Tibial artery (tissue), 4 donors: ENCODE results near the gene PDE1C.

Experiments used
- DNase-seq, 2 donors: peaks; one replicate each; pipeline ENCODE4 v3.0.0-alpha.2; 2019
- H3K27ac ChIP-seq, 2 donors: fragments of 200-600 bp; sonication (generic) in 1 of 2; 1 replicate in 1 of 2; 2 replicates in 1 of 2; pipeline ENCODE4 v1.5.1; 2018 to 2019; ENCODE audit warnings: mild to moderate bottlenecking in 1 of 2
- H3K27me3 ChIP-seq, 2 donors: fragments of 200-600 bp; sonication (generic) in 1 of 2; one replicate each; pipeline versions ENCODE4 v1.5.1 to v1.6.0; 2016 to 2019
- H3K36me3 ChIP-seq, 3 donors: fragments of 200-600 bp; sonication (generic) in 2 of 3; one replicate each; pipeline ENCODE4 v1.5.1; 2016 to 2019; ENCODE audit warnings: mild to moderate bottlenecking in 2 of 3
- H3K4me1 ChIP-seq, 4 donors: fragments of 200-600 bp; sonication (generic) in 2 of 4; 1 replicate in 3 of 4; 2 replicates in 1 of 4; pipeline ENCODE4 v1.5.1; 2016 to 2019
- H3K4me3 ChIP-seq, 2 donors: fragments of 200-600 bp; sonication (generic) in 1 of 2; 1 replicate in 1 of 2; 2 replicates in 1 of 2; pipeline ENCODE4 v1.5.1; 2018 to 2019; ENCODE audit warnings: mild to moderate bottlenecking in 2 of 2
- H3K9me3 ChIP-seq, 3 donors: fragments of 200-600 bp; sonication (generic) in 1 of 3; one replicate each; pipeline ENCODE4 v1.5.1; 2016 to 2019
- intact Hi-C: fragments of 100-400 bp; cut with DNase I; formaldehyde crosslinking; loops from one replicate; pipeline ENCODE4 v1.15.0; 2023; ENCODE audit warnings: low total_unique reads
- TF ChIP-seq, protein P1 (sequence below), 2 experiments: fragments of 200-600 bp in 1 of 2; fragments of 450-650 bp in 1 of 2; IDR thresholded peaks; one replicate each; pipeline ENCODE4 v1.5.1; 2017 to 2019; ENCODE audit warnings: antibody characterized with exemption in 2 of 2, mild to moderate bottlenecking in 1 of 2, moderate library complexity in 1 of 2

Gene PDE1C

DNA sequence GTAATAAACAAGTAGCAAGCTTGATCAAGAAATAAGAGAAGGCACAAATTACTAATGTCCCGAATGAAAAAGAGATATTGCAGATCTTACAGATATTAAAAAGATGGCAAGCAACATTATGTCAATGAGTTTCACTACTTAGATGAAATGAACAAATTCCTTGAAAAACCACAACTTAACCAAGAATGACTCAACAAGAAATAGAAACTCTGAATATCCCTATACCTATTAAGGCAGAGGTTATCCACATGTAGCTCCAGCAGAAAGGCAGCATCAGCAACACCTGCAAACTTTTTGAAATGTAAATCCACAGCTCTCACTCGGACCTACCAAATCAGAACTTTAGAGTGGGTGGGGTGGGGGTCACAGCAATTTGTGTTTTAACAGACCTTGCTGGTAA, 33.6 kb downstream of the PDE1C start:
- Histone ChIP-seq H3K4me1 (peaks cover 0 to 4% (median 0%) of the 10 kb centered on the region in 4 donors), H3K27me3 (no peaks in the 10 kb centered on the region), H3K36me3 (no peaks in the 10 kb centered on the region), H3K4me3 (no peak overlapping the region), H3K27ac (no peak overlapping the region), H3K9me3 (no peaks in the 10 kb centered on the region)
- TF ChIP-seq, protein P1, sequence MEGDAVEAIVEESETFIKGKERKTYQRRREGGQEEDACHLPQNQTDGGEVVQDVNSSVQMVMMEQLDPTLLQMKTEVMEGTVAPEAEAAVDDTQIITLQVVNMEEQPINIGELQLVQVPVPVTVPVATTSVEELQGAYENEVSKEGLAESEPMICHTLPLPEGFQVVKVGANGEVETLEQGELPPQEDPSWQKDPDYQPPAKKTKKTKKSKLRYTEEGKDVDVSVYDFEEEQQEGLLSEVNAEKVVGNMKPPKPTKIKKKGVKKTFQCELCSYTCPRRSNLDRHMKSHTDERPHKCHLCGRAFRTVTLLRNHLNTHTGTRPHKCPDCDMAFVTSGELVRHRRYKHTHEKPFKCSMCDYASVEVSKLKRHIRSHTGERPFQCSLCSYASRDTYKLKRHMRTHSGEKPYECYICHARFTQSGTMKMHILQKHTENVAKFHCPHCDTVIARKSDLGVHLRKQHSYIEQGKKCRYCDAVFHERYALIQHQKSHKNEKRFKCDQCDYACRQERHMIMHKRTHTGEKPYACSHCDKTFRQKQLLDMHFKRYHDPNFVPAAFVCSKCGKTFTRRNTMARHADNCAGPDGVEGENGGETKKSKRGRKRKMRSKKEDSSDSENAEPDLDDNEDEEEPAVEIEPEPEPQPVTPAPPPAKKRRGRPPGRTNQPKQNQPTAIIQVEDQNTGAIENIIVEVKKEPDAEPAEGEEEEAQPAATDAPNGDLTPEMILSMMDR (IDR thresholded peaks at IDR 0.05): no peak
- DNase-seq: no peak
- intact Hi-C loops: no loop called here

DNA sequence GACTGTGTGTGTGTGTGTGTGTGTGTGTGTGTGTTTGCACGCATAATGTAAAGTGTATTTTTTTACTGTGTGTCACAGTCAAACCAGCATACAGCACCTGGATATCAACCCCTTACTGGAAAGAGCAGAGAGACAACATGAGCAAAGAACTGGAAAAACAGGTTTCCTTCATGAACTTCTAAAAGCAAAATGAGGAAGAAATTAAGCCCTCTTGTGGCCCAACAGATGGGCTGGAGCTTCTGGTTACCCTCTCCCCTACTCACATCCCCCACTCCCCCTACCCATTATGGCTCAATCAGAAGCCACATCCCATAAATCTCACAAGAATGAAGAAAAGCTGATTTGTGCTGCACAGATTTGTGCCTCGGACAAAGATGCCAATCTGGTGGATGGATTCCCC, 36.2 kb downstream of the PDE1C start:
- intact Hi-C loops: no loop called here
- TF ChIP-seq, protein P1 (IDR thresholded peaks at IDR 0.05): no peak
- Histone ChIP-seq H3K4me3 (no peak overlapping the region), H3K4me1 (no peaks in the 10 kb centered on the region), H3K27ac (no peak overlapping the region), H3K27me3 (no peaks in the 10 kb centered on the region), H3K36me3 (no peaks in the 10 kb centered on the region), H3K9me3 (no peaks in the 10 kb centered on the region)
- no peak for DNase-seq

GRCh38 chr7:32033006-32033405, 37.2 kb downstream of the PDE1C start:
- no peak for DNase-seq
- TF ChIP-seq, protein P1 (IDR thresholded peaks at IDR 0.05): no peak
- H3K27me3 ChIP-seq: no peaks in the 10 kb centered on the region
- no peaks in the 10 kb centered on the region for H3K36me3 ChIP-seq
- H3K27ac ChIP-seq: no peak overlapping the region
- H3K9me3 ChIP-seq: no peaks in the 10 kb centered on the region
- H3K4me1 ChIP-seq: no peaks in the 10 kb centered on the region
- intact Hi-C loops: no loop called here
- H3K4me3 ChIP-seq: no peak overlapping the region

- no peak for DNase-seq
- Histone ChIP-seq H3K4me3 (no peak overlapping the region), H3K4me1 (no peaks in the 10 kb centered on the region), H3K9me3 (no peaks in the 10 kb centered on the region), H3K27me3 (no peaks in the 10 kb centered on the region), H3K36me3 (no peaks in the 10 kb centered on the region), H3K27ac (no peak overlapping the region)
- TF ChIP-seq, protein P1 (IDR thresholded peaks at IDR 0.05): no peak
- intact Hi-C loops: no loop called here
Observed at GRCh38 chr7:32032211-32032610, 38.0 kb downstream of the PDE1C start.

- DNase-seq: no peak
- Histone ChIP-seq H3K27ac (no peak overlapping the region), H3K36me3 (no peaks in the 10 kb centered on the region)
Observed at GRCh38 chr7:32030904-32031692, 39.1 kb downstream of the PDE1C start.

More at GRCh38 chr7:32030904-32031692, 39.1 kb downstream of the PDE1C start:
- intact Hi-C loops: no loop called here
- H3K9me3 ChIP-seq: no peaks in the 10 kb centered on the region
- TF ChIP-seq, protein P1 (IDR thresholded peaks at IDR 0.05): no peak
- H3K4me3 ChIP-seq: no peak overlapping the region
- peaks cover 0 to 4% (median 0%) of the 10 kb centered on the region in 4 donors for H3K4me1 ChIP-seq
- no peaks in the 10 kb centered on the region for H3K27me3 ChIP-seq
